Activated CD4-positive, alpha-beta T cell treated with anti-CD3 and anti-CD28 coated beads, Interleukin-2, amount 50 U/mL, for 48 hours (primary cell): ENCODE results near the gene PTPN3.

ENCODE experiments used
- DNase-seq, 2 experiments: peaks; one replicate each; pipeline ENCODE4 v3.0.0-alpha.2; 2020

The PTPN3 gene

DNA sequence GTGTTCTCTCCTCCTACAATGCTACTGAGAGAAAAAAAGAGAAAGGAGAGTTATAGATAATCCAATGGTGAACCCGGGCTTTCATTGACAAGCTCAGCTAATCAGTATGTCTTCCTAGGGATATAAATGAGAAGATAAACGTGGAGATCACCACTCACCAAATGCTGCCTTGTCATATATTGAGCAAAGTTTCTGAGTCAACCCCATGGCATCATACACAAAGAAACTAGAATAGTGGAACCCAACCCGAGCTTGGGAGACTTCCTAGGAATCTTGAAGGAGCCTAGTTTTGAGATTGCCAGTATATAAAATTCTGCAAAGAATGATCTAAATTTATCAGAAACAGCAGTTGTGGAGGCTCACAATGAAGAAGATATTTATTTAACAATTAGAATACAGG, 47.8 kb downstream of the PTPN3 start:
- DNase-seq = no peak

DNA sequence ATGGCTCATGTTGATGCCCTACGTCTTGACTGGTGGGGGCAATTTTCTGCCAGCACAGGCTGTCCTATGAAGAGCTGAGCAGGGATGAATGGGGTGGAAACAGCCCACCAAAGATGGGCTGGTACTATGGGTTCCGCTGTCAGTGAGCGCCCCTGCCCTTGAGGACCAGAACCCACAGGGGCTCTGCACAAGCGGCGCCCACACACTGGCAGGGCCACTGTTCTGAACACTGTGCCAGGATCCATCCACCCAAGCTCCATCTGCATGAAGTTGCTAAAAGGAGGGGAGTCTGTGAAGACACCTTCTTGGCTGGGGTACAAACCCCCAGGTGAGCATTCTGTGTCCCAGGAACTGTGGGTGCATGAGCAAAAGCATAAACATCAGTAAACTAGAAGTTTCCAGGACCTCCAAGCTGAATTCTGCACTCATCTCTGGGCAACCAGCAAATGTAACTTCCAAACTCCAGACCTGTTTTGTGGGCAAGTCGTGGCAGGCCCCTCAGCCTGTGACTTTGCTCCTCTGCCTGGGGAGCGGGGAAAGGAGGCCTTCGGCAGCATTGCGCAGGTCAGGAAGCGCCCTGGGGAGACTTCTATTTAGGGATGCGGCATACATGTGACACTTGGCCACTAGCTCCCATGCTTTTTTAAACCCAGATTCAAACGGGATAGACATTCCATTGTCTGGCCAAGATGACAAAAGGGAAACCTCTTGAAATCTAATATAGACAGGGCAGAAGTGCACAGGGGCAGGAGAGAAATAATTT, 48.9 kb downstream of the PTPN3 start:
- no peak for DNase-seq

DNA sequence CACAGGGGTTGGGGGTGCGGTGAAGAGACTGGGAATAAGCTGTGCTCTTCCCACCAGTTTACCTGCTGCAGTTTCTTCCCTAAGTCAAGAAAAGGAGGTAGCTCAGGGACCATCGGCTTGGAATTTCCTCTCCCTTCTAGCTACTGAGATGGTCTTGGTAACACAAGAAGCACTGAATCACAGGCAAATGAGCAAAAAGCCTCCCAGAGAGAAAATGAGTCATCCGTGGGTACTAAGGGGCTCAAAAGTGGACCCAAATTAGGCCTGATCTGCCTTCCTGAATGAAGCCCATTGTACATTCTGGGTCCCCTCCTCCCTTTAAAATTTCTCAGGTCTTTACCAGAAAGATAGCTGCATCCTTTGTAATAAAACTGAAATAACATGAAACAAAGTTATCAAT, 49.9 kb downstream of the PTPN3 start:
- DNase-seq = no peak

DNA sequence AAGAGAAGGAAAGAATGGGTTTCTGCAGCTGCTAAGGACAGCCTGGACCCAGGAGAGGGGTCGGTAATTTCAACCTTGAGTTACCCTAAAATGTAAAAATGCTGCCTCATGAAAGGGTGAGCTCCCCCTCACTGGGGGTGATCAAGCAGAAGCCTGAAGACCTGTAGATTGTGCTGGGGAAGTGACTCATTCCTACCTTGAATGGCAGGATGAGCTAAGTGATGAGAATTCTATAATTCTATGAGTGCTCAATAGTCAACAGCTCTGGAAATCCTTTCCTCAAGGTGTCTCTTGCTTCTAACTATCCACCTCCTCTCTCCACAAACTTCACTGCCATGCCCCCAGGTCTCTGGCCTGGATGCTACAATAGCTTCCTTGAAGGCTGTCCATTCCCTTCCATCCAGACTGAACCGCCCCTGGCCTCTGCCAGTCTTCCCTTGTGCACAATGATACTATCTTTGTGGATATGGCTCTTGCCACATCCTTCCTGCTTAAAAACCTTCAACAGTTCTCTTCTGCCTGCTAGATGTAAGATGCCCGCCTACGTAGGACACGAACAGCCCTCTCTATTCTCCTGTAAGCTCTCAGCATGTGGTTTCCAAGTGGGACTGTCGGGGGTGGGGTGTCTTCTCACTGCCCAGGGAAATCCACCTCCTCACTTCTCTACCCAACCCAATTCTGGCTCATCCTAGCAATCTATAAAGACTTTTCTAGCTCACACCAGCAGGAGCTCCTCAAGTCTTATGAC, 50.6 kb downstream of the PTPN3 start:
- peak; percentile 10 to 37 for DNase-seq

DNA sequence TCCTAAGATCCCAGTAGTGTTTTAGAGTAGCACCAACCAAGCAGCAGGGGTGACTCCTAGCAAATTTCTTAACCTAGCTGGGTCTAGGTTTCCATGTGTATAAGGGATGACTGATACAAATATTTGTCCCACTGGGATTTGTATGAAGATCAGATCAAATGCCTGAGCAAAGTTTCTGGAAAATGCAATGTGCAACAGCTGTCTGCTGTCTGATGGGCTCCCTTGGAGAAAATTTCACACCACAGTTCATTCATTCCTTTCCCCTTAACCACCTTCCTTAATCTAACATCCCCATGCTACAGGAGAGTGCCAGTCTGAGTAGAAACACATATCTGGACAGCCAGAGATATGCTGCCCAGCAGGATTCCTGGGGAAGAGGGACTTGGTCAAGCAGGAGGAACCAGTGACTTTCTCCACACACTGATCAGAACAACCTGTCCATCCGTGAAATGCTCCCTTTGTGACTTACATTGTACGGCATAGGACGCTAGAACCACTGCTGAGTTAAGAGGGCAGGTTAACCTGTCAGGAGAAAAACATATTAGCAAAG, 53.3 kb downstream of the PTPN3 start:
- no peak for DNase-seq

DNA sequence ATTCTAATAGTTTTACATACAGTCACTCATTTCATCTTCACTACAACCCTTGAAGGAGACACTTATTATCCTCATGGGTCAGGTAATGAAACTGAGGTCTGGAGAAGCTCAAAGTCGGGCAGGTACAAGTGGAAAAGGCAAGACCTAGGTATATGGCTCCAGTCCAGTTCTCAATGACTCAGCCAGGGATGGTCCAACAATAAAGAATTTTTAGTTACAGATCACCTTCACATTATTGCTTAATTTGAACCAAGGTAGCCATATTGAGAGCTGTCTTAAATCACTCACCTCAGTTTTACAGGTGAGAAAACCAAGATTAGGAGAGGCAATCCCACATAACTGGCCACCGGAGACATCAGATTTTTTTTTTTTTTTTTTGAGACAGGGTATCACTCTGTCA, 55.4 kb downstream of the PTPN3 start:
- no peak for DNase-seq

DNA sequence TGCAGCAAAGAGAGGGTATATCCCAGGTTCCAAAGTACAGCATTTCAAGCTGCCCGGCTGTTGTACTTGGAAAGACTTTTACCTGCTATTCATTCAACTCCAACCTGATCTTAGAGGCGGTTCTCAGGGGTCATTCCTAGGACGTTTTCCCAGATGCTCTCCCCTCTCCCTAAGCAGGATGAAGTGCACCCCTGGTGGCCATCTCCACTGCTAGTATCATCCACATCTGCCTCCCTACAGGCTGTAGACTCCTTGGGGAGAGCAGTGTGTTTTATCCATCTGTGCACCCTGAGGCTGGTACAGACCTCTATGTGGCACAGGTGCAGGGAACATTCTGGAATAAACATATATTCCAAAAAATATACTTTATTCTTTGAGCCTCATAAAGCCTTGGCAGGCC, 56.8 kb downstream of the PTPN3 start:
- no peak for DNase-seq

DNA sequence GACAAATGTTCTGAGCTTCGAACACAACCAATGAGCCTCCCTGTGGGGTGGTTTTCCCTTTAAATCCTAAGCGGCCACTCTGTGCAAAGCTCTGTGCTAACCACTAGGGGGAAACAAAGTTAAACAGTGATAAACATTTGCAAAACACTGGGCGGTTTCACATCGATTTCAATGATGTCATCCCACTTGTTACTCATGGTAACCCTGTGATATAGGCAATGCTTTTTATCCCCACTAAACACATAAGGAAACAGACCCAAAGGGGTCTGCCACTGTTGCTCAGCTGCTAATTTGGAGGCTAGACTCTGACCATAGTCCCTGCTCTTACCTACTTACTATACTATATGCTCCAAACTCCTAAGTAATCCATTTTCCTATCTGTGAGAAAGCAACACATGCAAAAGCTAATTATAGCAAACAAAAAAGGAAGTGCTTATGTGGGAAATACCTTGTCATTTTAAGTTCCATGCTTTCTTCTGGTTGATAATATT, 57.3 kb downstream of the PTPN3 start:
- peak; percentile 39 to 62 for DNase-seq

DNA sequence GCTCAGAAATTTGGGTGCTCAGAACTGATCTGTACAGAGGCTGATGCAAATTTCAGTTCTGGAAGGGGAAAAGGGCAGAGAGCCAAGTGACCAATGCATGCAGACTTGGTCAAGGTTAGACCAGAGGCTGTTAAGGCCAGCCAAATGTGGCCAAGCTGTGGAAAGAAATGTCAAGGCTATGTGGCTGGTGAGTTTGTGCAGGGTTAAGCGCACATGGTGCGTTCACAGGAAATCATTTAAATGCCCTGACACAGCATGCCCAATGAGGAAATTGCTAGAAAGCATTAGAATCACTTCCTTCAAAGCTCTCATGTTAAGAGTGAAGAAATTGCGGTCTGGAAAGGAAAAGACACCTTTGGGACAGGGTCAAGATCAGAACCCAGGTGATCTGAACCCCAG, 58.0 kb downstream of the PTPN3 start:
- no peak for DNase-seq

DNA sequence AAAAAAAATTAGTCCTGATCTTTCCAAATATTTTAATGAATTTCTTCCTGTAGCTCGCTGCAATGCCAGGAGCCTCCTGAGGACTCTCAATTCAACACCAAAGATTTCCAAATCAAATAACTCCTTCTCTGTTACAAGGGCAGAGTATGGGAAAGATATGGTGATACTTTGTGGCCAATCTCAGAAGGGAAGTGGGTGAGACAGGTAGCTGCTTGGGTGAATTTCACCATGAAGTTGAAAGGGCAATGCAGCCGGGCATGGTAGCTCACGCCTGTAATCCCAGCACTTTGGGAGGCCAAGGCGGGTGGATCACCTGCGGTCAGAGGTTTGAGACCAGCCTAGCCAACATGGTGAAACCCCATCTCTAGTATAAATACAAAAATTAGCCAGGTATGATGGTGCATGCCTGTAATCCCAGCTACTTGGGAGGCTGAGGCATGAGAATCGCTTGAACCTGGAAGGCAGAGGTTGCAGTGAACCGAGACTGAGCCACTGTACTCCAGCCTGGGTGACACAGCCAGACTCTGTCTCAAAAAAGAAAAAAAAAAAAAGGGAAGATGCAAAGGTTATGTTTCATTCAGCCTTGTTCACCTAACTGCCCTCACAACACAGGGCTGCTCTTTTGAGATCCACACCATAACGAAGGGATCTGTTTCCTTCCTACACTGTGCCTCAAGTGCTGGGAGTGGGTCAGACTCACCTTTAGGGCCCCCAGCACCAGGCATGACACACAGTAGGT, 58.6 kb downstream of the PTPN3 start:
- DNase-seq = no peak

DNA sequence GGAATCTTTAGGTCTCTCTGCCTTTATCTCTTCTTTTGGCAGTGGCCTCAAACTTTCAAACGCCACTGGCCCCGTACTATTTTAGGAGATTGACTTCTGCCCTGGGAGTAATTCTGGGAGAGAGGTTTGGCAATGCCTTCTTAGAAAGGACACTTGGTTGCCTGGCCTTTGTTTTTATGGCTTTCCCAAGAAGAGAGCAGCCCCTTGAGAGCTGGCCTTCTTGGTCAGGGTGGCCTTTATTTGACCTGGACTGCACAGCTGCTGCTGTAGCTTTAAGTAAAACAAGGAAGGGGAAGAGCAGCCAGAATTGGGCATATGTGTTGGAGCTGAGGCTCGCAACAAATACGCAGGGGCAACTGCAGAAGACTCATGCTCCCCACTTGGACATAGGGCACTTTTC, 60.8 kb downstream of the PTPN3 start:
- no peak for DNase-seq

DNA sequence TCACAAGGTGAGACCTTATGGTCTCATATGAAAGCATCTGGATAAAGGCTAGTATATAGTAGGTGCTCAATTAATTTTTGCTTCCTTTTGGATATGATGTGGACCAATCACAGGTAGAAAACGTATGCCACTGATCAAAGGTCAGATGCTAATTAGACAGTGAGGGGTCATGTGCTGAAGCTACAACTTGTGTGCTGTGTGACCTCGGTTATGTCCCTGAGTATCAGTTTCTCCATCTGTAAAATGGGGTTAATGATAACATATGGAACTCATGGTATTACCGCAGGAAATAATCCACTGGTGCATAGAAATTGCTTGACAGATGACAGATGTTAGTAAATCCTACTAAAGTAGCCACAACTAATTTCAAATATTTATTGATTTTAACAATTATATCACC, 62.0 kb downstream of the PTPN3 start:
- no peak for DNase-seq

DNA sequence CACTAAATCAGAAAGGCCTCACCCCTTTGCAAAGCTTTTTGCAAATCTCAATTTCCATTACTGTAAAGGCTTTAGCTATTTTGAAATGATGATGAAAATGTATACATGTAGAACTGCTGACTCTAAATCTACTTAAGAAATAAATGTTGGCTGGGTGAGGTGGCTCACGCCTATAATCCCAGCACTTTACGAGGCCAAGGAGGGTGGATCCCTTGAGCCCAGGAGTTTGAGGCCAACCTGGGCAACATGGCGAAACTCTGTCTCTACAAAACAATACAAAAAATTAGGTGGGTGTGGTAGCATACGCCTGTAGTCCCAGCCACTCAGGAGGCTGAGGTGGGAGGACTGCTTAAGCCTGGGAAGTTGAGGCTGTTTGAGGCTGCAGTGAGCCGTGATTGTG, 64.6 kb downstream of the PTPN3 start:
- no peak for DNase-seq

DNA sequence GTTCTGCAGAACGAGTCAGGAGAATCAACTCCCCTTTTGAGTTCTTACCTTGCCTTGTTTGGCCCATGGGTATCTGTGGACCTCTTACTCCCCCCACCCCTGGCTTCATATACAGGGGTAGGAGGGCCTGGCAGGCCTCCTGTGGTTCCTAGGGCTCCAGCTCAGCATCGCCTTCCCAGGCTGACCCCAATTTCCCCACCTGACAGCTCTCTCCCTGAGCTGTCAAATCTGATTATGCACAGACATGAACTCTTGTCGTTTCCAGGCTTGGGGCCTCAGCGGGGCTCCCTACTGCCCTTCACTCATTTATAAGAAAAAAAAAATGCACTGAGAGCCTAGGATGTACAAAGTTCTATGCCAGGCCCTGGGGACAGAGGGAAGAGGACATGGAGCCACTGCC, 67.9 kb downstream of the PTPN3 start:
- no peak for DNase-seq

DNA sequence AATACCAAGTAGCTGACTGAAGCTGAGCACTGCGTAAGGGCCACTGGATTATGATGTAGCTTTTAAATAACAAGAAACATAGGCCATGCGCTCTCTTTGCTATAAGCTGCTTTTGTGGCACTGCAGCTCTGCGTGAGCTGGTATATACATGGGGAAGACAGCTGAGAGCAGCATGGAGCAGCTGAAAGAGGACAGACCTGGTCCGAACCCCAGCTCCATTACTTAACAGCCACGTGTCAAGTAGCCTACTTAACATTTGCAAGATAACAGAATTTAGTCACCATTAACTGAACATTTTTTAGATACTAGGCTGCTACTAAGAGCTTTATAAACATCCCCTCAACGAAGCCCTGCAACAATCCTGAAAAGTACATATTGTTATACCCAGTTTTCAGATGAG, 69.3 kb downstream of the PTPN3 start:
- DNase-seq = no peak

DNA sequence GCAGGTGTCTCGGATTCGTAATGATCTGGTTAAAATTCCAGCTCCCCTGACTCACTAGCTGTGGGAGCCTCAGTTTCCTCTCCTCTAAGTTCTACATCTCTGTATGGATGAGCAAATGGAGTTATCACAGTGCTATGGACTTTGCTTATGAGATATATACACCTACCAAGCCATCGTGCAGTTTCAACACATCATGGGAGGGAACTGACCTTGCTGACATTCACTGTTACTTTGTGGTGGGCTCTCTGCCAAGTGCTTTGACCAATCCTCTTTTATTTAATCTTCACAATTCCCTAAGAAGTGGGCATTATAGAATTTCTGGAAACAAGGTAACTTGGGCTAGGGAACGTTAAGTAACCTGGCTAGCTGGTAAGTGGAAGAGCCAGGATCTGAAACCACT, 70.2 kb downstream of the PTPN3 start:
- no peak for DNase-seq

DNA sequence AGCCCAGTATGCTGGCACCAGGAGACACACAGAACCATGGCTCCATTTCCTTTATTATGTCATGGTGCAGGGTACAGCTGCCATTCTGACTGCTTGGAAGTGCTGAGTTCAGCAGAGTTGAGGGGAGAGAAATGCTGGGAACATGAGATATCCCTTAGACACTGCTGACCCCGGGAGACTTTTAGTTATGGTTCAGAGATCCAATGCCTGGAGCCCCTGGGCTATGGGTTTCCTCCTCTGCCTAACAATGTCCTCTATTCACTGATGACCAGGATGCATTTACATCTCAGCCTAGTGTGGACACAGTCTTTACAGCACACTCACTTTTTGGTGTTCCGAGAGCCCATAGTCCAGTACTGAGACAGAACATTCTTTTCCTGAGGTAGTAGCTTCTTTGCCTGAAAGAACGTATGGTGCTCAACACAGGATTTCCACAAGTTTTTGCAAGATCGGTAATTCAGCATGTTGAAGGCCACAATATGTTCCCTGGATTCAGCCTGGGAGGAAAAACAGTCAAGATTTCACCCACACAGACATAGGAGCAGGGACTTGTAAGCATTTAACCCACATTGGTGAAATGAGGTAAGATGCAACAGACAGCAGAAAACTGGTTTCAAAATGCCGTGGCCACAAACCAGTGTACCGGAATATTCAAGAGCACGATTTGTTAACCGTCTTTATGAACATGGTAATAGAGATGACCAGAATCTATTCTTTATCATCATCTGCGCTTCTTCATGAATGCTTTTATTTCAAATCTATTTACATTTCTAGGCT, 71.3 kb downstream of the PTPN3 start:
- DNase-seq = no peak

DNA sequence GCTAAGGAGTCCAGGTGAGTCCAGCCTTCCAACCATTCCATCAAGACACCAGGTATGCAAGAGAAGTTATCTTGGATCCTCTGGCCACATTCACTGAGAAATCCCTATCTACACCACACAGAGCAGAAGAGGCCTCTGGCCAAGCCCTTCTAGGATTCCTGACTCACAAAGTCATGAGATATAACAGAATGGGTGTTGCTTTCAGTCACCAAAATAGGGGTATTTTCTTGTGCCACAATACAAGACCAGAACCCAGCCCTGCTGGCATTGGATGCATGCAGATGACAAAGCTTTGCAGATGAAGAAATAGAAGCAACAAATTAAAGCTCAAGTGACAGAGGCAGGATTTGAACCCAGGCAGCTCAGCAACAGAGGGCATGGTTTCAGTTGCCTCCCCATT, 73.5 kb downstream of the PTPN3 start:
- DNase-seq = no peak

DNA sequence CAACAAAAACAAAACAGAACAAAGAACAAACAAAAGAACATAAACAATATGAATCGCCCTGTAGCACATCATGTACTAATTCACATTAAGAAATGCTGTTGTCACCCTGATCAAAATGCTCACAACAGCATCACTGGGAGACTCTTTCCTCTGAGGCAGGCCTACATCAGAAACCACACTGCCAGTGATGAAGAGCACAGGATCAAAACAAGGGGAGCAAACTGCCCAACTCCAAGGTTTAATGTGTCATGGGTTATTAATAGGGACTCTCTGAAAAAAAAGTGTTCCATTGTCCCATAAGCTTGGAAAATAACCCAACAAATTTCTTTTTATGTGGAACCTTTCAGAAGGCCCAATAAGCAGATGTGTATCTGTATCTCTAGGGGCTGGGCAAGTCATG, 74.2 kb downstream of the PTPN3 start:
- DNase-seq = no peak

DNA sequence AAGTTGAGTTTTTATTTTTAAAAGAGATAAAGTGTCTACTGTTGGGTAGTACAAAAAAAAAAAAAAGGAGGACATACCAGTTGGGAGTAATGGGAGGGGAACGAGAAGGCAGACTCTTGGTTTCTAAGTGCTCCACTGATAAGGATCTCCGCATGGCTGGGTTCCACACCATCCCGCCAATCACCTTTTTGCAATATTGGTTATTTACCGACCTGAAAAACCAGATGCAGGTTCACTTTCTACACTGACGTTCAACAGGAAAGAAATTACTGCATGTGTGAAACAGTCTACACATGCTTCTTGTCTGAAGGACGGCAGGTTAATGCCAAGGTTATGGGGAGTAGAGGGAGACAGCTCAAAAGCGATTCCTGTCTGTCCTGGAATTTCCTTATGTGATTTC, 75.5 kb downstream of the PTPN3 start:
- DNase-seq = no peak

DNA sequence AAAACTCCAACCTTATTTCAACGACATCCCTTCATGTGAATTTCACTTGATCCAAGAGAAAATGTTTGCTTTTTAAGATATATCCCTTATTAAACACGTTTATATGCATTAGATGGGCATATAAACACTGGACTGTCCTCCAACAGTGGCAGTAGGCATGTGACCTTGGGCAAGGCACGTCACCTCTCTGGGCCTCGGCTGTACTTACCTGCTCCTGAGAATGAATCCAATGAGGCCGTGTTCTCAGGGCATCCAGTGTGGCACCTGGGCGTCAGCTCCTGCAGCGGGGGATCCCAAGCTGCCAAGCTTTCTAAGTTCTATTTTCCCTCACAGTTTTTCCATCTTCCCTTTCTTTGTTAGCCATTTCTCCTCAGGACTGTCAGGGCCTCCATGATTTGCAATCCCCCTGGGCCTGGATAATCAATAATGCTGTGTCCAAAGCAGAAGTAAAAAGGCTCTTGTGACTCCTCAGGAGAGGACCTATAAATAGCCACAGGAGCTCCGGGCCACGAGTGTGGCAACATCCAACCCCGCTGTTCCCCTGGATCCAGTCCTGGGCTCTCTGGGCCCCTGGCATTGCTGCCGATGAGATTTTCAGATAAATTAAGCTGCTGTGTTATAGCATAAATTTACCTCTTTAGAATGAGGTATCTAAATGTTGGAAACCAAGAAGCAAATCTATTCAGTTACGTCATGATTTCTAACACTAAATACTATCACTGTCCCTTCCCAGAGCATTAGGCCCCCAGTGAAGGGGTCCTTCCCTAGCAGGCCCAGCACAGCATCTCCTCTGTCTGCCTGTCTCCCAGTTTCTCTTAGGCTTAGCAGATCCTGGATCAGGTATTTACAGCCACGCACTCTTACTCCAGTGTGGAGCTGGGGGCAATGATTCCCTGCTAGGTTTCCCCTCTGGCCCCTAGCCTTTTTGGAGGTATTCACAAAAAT, 76.8 kb downstream of the PTPN3 start:
- DNase-seq = no peak

DNA sequence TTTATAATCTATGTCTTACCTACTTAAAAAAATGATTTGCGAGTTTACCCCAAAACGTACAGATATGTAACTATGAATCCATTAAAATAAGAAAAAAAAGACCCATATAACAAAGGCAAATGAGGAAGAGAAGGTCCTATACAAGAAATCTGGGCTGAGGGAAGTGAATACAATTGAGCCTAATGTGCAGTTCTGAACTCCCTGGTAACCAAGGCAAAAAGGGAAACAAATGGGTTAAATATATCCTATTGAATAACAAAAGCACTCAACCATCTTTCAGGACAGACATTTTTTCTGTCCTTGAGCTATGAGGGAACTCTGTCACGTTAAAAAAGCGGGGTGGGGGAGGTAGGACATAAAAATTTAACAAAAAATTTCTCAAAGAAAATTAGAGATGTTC, 78.6 kb downstream of the PTPN3 start:
- DNase-seq = no peak
